ENCODE results near the gene MGMT. TPM values are rescaled to one million over a fixed set of nuclear protein-coding genes. Genes with fewer than 3 reads are reported as not detected.

MGMT gene
- total RNA-seq, 2 experiments from 2014 or later, result 9.0 to 9.6 TPM

DNA sequence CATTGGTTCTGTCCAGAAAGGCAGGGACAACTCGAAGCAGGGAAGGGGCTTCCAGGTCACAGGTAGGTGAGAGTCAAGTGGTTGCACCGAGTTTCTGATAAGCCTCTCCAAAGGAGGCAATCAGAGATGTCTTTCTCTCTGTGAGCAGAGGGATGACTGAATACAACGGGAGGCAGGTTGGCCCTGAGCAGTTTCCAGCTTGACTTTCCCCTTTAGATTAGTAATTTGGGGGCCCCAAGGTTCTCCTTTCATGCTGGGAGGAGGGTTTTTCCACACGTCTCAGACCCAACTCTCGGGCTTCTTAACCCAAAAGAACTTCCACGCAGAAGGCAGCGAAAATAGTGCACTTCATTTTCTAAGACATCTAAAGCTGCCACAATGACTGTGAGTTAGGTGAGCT is 189.6 kb downstream of the MGMT start:
- ChIA-PET POLR2A (no interaction called here), CTCF (no interaction called here)
- TF ChIP-seq, protein P1, sequence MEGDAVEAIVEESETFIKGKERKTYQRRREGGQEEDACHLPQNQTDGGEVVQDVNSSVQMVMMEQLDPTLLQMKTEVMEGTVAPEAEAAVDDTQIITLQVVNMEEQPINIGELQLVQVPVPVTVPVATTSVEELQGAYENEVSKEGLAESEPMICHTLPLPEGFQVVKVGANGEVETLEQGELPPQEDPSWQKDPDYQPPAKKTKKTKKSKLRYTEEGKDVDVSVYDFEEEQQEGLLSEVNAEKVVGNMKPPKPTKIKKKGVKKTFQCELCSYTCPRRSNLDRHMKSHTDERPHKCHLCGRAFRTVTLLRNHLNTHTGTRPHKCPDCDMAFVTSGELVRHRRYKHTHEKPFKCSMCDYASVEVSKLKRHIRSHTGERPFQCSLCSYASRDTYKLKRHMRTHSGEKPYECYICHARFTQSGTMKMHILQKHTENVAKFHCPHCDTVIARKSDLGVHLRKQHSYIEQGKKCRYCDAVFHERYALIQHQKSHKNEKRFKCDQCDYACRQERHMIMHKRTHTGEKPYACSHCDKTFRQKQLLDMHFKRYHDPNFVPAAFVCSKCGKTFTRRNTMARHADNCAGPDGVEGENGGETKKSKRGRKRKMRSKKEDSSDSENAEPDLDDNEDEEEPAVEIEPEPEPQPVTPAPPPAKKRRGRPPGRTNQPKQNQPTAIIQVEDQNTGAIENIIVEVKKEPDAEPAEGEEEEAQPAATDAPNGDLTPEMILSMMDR (IDR thresholded peaks at IDR 0.05), result no peak
- H3K27ac Mint-ChIP-seq, result no peak overlapping the region
- Histone ChIP-seq H3K4me1 (ENCODE audit: insufficient read depth, low read length) (no peaks in the 10 kb centered on the region), H3K27ac (ENCODE audit: low read depth in 1 of 2, low read length in 2 of 2) (no peak overlapping the region), H3K27me3 (ENCODE audit: control insufficient read depth in 1 of 2, insufficient read depth in 2 of 2, low read length in 2 of 2) (no peaks in the 10 kb centered on the region), H3K4me3 (ENCODE audit: low read length) (no peak overlapping the region), H3K9me3 (ENCODE audit: control insufficient read depth in 1 of 2, insufficient read depth in 1 of 2, low read length in 2 of 2) (peaks cover 0 to 17% of the 10 kb centered on the region in 2 experiments), H3K36me3 (ENCODE audit: insufficient read depth, low read length) (no peaks in the 10 kb centered on the region)
- no peaks in the 10 kb centered on the region for H3K4me1 Mint-ChIP-seq (ENCODE audit: low read depth)
- no peak for DNase-seq
- H3K9me3 Mint-ChIP-seq, result peaks cover 5% of the 10 kb centered on the region
- no peaks in the 10 kb centered on the region for H3K27me3 Mint-ChIP-seq
- intact Hi-C loops (cut with DNase I, micrococcal nuclease), result no loop called here
- peaks cover 58% of the 10 kb centered on the region for H3K36me3 Mint-ChIP-seq (ENCODE audit: low read depth)
- H3K4me3 Mint-ChIP-seq, result no peak overlapping the region
- ATAC-seq (ENCODE audit: poor library complexity), result no peak

DNA sequence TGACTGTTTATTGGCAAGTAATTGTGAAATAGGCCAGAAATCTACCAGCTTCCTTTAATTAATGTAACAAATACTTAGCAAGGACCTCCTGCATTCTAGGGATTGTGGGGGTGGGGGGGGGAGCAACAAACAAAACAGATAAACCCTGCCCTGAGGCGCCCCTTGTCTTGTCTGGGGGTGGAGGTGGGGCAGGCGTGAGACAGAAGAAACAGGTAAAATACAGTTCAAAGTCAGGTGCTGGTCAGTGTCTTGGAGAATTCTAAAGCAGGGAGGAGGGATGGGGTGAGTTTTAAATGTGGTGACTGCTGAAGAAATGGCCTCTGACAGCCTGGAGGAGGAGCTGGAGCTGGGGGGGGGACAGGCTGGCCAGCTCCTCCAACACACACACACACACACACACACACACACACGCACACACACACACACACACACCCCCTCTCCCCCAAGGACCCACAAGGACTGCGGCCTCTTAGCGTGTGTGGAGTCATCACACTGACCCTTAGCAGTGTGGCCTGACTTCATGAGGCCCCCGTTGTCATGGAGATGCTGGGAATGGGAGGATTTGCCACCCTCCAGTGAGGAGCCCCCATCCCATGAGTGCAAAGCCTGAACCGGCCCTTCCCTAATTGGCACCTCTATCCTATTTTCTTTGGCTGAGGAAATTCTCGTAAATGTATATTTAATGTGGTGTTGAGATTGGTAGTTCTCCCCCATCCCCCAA is 190.4 kb downstream of the MGMT start:
- ChIA-PET POLR2A (no interaction called here), CTCF (no interaction called here)
- Mint-ChIP-seq H3K9me3 (peaks cover 5% of the 10 kb centered on the region), H3K27me3 (no peaks in the 10 kb centered on the region), H3K4me1 (ENCODE audit: low read depth) (no peaks in the 10 kb centered on the region), H3K36me3 (ENCODE audit: low read depth) (peaks cover 63% of the 10 kb centered on the region), H3K27ac (no peak overlapping the region), H3K4me3 (no peak overlapping the region)
- Histone ChIP-seq H3K9me3 (ENCODE audit: control insufficient read depth in 1 of 2, insufficient read depth in 1 of 2, low read length in 2 of 2) (peaks cover 0 to 17% of the 10 kb centered on the region in 2 experiments), H3K27ac (ENCODE audit: low read depth in 1 of 2, low read length in 2 of 2) (no peak overlapping the region), H3K27me3 (ENCODE audit: control insufficient read depth in 1 of 2, insufficient read depth in 2 of 2, low read length in 2 of 2) (no peaks in the 10 kb centered on the region), H3K36me3 (ENCODE audit: insufficient read depth, low read length) (no peaks in the 10 kb centered on the region), H3K4me3 (ENCODE audit: low read length) (no peak overlapping the region), H3K4me1 (ENCODE audit: insufficient read depth, low read length) (no peaks in the 10 kb centered on the region)
- intact Hi-C loops (cut with DNase I, micrococcal nuclease), result no loop called here
- ATAC-seq (ENCODE audit: poor library complexity) (no peak), DNase-seq (no peak)
- TF ChIP-seq, protein P1 (IDR thresholded peaks at IDR 0.05), result no peak

DNA sequence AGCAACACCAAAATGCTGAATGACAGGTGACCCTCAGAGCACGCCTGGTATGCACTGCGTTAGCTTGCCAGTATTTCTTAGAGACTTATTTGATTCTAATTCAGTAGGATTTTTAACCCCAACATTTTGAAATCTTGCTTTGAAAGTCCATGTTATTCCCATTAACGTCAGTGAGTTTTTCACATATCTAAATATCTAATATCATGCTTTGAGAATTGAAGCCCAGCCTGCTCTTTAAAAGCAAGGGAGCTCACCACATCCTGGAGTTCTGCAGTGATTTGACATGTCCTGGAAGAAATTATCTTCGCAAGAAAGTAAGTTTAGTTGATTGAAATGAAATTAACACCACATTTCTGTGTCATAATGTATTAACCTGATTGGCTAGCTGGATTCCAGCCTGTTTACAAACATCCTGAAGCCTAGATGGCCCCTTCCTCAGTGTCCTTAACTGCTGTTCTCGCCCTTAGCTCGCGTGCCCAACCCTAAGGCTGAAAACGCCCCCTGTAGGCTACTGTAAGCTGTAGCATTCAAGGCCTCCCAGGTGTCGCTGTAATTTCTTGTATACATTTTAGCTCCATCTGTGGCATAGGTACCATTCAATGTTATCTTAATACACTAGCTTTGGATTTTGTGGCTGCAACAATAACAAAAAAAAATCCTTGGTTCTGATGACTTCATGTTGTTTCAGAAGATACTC is 191.5 kb downstream of the MGMT start:
- no peak for ATAC-seq (ENCODE audit: poor library complexity)
- Histone ChIP-seq H3K4me3 (ENCODE audit: low read length) (no peak overlapping the region), H3K36me3 (ENCODE audit: insufficient read depth, low read length) (no peaks in the 10 kb centered on the region), H3K27ac (ENCODE audit: low read depth in 1 of 2, low read length in 2 of 2) (no peak overlapping the region), H3K4me1 (ENCODE audit: insufficient read depth, low read length) (no peaks in the 10 kb centered on the region), H3K9me3 (ENCODE audit: control insufficient read depth in 1 of 2, insufficient read depth in 1 of 2, low read length in 2 of 2) (peaks cover 0 to 11% of the 10 kb centered on the region in 2 experiments), H3K27me3 (ENCODE audit: control insufficient read depth in 1 of 2, insufficient read depth in 2 of 2, low read length in 2 of 2) (no peaks in the 10 kb centered on the region)
- peaks cover 7% of the 10 kb centered on the region for H3K9me3 Mint-ChIP-seq
- H3K4me1 Mint-ChIP-seq (ENCODE audit: low read depth), result no peaks in the 10 kb centered on the region
- CTCF ChIA-PET, result no interaction called here
- DNase-seq, result no peak
- peaks cover 64% of the 10 kb centered on the region for H3K36me3 Mint-ChIP-seq (ENCODE audit: low read depth)
- intact Hi-C loops (cut with DNase I, micrococcal nuclease), result no loop called here
- TF ChIP-seq, protein P1 (IDR thresholded peaks at IDR 0.05), result no peak
- no peaks in the 10 kb centered on the region for H3K27me3 Mint-ChIP-seq
- POLR2A ChIA-PET, result no interaction called here
- H3K4me3 Mint-ChIP-seq, result no peak overlapping the region
- no peak overlapping the region for H3K27ac Mint-ChIP-seq
